Activated CD4-positive, alpha-beta T cell treated with anti-CD3 and anti-CD28 coated beads, Interleukin-2, amount 10 ng/mL, durations not matched to agents 24 days and 14 days (primary cell): ENCODE data around the gene SSTR1. TPM values are rescaled to one million over a fixed set of nuclear protein-coding genes. Genes with fewer than 3 reads are reported as not detected.

ENCODE experiments used
- DNase-seq: peaks from one replicate; pipeline ENCODE4 v3.0.0; 2022
- H3K27ac Mint-ChIP-seq: one replicate; pipeline ENCODE4 v1.8.0; 2022; ENCODE audit warnings: mild to moderate bottlenecking, mixed read lengths
- H3K27me3 Mint-ChIP-seq: one replicate; pipeline ENCODE4 v1.8.0; 2022; ENCODE audit warnings: mixed read lengths
- H3K36me3 Mint-ChIP-seq: one replicate; pipeline ENCODE4 v1.8.0; 2022; ENCODE audit warnings: low read depth, mild to moderate bottlenecking, mixed read lengths
- H3K4me1 Mint-ChIP-seq: one replicate; pipeline ENCODE4 v1.8.0; 2021; ENCODE audit warnings: mixed read lengths
- H3K4me3 Mint-ChIP-seq: one replicate; pipeline ENCODE4 v1.8.0; 2022; ENCODE audit warnings: mild to moderate bottlenecking, moderate library complexity, mixed read lengths
- H3K9me3 Mint-ChIP-seq: one replicate; pipeline ENCODE4 v1.8.0; 2021; ENCODE audit warnings: mixed read lengths
- intact Hi-C: fragments of 100-400 bp; cut with micrococcal nuclease; formaldehyde crosslinking; loops from one replicate; pipeline ENCODE4 v1.15.1; 2023
- total RNA-seq: library from RNA; stranded (reverse); gene quantifications from 2 replicates; pipeline ENCODE4 v1.2.3, GENCODE V29; 2022

The SSTR1 gene
- total RNA-seq, 1 donor from 2014 or later: not detected

DNA sequence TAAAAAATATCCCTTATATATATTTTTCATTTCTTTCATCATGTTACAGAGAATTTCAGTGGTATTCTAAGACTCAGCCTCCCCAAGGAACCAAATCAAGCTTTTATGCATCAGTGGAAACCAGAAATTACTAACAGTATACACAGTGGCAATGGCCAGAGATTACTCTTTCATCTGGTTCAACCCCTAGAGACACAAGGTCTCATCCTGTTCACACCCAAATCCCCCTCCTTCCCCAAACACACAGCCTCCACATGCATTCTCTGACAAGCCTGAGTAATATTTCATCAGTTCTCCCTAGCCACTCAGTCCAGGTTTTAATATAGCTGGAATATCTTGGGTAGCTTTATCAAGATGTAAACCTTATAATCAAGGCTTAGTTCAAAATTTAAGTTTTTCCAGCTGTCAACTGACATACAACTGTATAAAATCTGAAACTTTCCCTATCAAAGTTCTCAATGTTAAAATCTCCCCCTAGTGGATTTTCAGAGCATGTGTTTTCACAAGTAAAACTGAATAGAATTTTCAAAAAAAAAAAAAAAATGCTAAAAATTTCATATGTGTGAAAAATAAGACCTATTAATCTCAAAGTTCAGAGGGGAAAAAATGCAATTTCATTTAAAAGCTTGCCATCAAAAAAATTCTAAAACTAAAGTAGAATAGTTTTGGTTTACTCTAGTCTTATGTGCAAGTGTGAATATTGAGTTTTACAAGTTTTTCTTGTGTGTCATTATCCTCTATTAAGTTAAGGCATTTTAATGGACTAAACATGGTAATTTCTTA is 10.5 kb upstream of the SSTR1 start:
- Mint-ChIP-seq H3K36me3 (no peaks in the 10 kb centered on the region), H3K27me3 (no peaks in the 10 kb centered on the region), H3K9me3 (no peaks in the 10 kb centered on the region), H3K4me3 (no peak overlapping the region), H3K27ac (no peak overlapping the region), H3K4me1 (no peaks in the 10 kb centered on the region)
- intact Hi-C loops: loop anchor here (5.0 kb wide), 2 partner anchors 210 to 290 kb away; no protein-coding TSS in a partner anchor
- DNase-seq: no peak

DNA sequence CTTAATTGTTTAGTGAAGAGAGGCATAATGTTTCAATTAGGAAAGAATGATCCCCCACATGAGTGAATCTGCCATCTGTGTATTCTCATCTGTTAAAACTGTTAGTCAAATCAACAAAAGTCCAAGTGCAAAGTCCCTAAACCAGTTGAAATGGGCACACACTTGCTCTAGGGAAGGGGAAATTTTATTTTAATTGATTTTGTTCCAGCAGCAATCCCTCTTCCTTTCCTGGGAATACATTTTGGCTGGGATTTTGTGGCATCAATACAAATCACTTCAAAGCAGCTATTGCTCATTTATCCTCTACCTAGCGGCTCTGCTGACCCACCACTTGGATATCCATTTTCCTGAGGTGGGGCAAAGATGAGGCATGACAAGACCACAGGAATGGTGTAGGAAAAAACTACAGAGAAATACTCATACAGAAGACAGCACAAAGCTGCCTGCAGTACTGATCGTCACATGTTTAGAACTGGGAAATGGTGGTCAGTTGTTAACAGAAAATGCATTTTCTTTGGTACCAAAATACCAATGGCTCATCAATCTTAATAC is 9.8 kb upstream of the SSTR1 start:
- Mint-ChIP-seq H3K36me3 (no peaks in the 10 kb centered on the region), H3K4me3 (no peak overlapping the region), H3K27ac (no peak overlapping the region), H3K9me3 (no peaks in the 10 kb centered on the region), H3K4me1 (no peaks in the 10 kb centered on the region), H3K27me3 (no peaks in the 10 kb centered on the region)
- no peak for DNase-seq
- intact Hi-C loops: loop anchor here (5.0 kb wide), 2 partner anchors 211 to 291 kb away; no protein-coding TSS in a partner anchor

DNA sequence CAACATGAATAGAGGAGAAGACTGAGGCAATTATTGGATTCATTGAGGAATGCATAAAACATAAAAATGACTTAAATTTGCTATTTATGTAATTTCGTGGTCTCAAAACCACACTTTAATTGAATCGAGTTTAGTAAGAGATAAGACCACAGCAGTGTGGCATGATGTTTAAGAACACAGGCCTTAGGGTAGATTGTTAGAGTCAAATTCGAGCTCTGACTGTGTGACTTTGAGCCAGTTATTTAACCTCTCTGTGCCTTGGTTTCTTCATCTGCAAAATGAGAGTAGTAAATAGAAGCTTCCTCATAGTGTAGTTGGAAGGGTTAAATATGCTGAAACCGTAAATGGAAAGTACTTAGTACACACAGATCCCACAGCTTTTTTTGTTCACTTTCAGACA is 9.3 kb upstream of the SSTR1 start:
- Mint-ChIP-seq H3K27ac (no peak overlapping the region), H3K27me3 (no peaks in the 10 kb centered on the region), H3K4me1 (no peaks in the 10 kb centered on the region), H3K36me3 (no peaks in the 10 kb centered on the region), H3K9me3 (no peaks in the 10 kb centered on the region), H3K4me3 (no peak overlapping the region)
- DNase-seq: no peak
- intact Hi-C loops: loop anchor here (5.0 kb wide), 2 partner anchors 211 to 291 kb away; no protein-coding TSS in a partner anchor

DNA sequence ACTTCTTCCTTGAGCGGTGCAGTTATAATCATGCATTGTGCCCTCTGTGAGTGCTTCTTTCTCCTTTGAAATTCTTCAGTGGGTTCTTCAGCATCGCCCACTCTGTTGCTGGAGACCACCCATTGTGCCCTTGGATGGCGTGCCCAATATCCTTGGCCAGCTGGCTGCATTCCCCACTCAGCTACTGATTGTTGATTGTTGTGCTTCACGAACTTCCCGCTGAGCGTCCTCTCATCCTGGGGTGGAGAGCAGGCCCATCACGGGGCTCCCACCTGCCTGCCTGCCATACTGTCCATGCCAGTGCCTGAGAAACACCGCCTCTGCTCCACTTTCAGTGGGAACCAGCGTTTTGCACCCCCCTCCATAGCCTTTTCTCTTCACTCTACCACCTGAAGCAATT is 8.6 kb upstream of the SSTR1 start:
- H3K4me1 Mint-ChIP-seq: no peaks in the 10 kb centered on the region
- no peaks in the 10 kb centered on the region for H3K27me3 Mint-ChIP-seq
- no peak overlapping the region for H3K27ac Mint-ChIP-seq
- no peak overlapping the region for H3K4me3 Mint-ChIP-seq
- H3K36me3 Mint-ChIP-seq: no peaks in the 10 kb centered on the region
- intact Hi-C loops: loop anchor here (5.0 kb wide), 2 partner anchors 212 to 292 kb away; no protein-coding TSS in a partner anchor
- DNase-seq: no peak
- no peaks in the 10 kb centered on the region for H3K9me3 Mint-ChIP-seq

DNA sequence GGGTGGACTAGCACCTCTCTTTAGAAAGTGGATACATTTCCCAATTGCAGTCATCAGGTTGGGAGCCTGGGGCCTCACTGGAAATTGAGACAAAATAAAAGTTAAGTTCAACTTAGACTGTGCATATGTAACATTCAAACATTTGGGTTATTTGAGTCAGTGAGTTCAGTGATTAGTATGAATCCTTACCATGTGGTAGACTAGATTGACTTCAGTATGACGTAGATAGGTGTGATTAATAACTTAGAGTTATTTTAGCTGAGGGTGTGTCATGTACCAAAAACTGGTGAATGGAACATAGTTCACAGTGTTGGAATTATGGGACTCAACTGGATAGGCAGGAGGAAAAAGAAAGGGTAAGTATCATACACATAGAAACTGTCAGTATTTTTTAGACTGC is 8.0 kb upstream of the SSTR1 start:
- H3K9me3 Mint-ChIP-seq: no peaks in the 10 kb centered on the region
- H3K27ac Mint-ChIP-seq: no peak overlapping the region

DNA sequence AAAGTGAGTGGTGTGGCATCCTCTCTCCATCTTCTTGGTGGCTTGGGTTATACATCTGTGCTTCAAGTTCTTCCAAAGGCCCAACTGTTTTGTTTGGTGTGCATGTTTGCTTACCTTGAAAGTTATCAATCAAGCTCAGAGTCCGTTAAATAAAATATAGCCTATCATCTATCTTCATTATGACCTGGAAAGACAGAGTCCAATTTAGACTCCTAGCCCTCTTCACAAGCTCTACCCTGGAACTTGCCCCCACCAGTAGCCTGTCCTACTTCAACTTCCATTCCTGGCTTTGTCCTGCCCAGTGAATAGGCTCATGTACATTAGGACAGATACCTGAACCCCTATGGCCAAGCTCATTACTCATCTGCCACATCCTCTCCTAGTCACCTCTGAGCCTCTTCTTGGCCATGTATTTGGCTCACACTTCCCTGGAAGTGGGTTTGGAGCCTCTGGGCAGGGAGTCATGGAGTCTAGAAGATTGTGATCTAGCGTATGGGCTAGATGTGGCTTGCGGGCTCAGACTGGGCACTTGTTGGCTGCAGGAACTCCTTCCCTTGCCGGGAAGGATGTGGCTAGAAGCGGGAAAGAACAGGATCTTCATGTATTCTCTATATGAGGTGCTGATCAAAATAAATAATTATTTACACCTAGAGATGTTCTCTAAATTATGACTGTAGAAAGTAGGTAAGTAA is 6.4 kb upstream of the SSTR1 start:
- Mint-ChIP-seq H3K27ac (no peak overlapping the region), H3K27me3 (peaks cover 6% of the 10 kb centered on the region), H3K36me3 (no peaks in the 10 kb centered on the region), H3K9me3 (no peaks in the 10 kb centered on the region), H3K4me1 (no peaks in the 10 kb centered on the region), H3K4me3 (no peak overlapping the region)
- intact Hi-C loops: no loop called here
- DNase-seq: no peak

More for the DNA sequence above, 8.0 kb upstream of the SSTR1 start:
- H3K27me3 Mint-ChIP-seq: no peaks in the 10 kb centered on the region
- no peaks in the 10 kb centered on the region for H3K36me3 Mint-ChIP-seq
- DNase-seq: no peak
- no peaks in the 10 kb centered on the region for H3K4me1 Mint-ChIP-seq
- intact Hi-C loops: loop anchor here (5.0 kb wide), 2 partner anchors 212 to 292 kb away; no protein-coding TSS in a partner anchor
- no peak overlapping the region for H3K4me3 Mint-ChIP-seq

DNA sequence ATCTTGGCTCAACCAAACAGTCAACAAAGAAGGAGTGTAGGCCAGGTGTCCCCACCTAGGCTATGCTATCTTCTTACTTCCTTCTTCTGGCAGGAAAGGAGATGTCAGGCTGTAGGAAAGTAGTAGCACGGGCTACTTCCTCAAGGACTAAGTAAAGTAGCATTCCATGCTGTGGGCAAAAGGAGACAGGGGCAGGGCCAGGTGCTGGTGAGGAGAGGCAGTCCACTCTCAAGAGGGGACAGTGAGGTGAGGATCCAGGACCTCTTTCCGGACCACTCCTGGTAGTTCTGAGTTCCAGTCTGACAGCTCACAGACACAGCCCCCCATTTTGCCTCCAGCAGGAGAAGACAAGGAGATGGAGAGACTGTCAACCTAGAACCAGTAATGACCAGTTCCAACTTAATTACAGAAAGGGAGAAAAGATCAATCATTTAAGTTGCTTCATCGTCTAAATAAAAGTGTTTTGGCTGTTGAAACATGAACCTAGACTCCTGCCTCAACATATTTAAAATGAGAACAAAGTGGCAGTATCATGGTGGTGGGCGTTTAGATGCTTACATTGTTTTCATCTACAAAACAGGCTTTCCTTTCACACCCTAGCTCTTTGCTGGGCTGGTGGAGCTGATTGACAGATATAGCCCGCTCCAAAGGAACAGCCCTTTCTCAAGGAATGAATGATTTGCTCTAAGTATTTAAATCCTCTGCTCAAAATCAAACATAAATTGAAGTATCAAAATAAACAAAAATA is 5.1 kb upstream of the SSTR1 start:
- H3K9me3 Mint-ChIP-seq: no peaks in the 10 kb centered on the region

DNA sequence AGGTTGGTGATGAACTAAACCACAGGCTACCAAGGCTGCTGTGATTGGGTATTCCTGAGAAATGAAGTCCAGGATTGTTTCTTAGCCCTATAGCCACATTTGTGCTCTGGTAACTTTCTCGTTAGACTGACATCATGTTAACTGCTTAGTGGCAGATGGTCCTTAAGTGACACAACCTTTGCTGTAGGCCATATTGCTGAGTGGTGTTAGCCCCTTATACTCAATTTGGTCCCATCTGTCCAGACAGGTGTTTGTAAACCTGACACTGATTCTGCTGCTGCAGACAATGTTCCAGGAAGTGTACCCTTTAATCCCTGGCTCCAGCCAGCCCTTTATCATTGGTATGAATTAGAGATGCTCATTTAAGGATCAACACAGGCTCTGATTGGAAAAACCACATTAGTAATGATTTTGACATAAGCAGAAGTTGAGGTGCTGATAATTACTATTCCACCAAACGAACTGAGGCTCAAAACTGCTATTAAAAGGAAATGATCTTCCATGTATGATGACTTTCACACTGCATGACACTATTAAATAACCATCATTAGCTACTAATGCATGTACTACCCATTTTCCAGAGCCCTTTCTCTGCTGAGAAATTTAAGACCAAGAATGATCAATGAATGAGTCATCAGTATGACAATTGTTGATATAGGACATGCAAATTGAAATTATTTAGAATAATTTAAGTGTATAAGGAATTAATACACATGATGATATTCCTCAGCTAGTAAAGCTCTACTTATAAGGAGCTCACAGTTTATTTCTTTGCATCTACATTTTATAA is 3.6 kb upstream of the SSTR1 start:
- no peaks in the 10 kb centered on the region for H3K4me1 Mint-ChIP-seq
- DNase-seq: no peak
- H3K9me3 Mint-ChIP-seq: no peaks in the 10 kb centered on the region
- intact Hi-C loops: loop anchor here (2.0 kb wide), 1 partner anchor 69 kb away; no protein-coding TSS in a partner anchor
- no peak overlapping the region for H3K4me3 Mint-ChIP-seq
- peaks cover 30% of the 10 kb centered on the region for H3K27me3 Mint-ChIP-seq
- H3K36me3 Mint-ChIP-seq: no peaks in the 10 kb centered on the region
- no peak overlapping the region for H3K27ac Mint-ChIP-seq

More for the DNA sequence above, 5.1 kb upstream of the SSTR1 start:
- DNase-seq: no peak
- intact Hi-C loops: loop anchor here (2.0 kb wide), 1 partner anchor 68 kb away; no protein-coding TSS in a partner anchor
- Mint-ChIP-seq H3K27ac (no peak overlapping the region), H3K36me3 (no peaks in the 10 kb centered on the region), H3K4me3 (no peak overlapping the region), H3K4me1 (no peaks in the 10 kb centered on the region), H3K27me3 (peaks cover 18% of the 10 kb centered on the region)

DNA sequence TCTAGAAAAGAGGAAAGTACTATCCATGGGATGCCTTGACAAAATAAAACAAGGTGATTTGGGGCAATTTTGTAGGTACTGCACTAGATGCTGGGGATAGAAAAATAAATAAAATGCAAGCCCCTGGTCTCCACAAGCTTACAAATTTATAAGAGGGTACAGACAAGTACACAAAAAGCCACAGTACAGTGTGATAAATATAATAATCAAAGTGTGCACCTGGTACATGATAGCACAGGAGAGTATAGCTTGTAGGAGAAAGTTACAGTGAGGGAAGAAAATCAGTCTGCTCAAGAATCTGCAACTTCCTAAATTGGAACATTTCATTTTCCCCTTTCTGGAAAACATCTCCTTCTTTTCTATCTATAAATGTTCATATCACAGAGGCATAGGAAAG is 3.0 kb upstream of the SSTR1 start:
- Mint-ChIP-seq H3K9me3 (peaks cover 3% of the 10 kb centered on the region), H3K4me3 (no peak overlapping the region), H3K4me1 (no peaks in the 10 kb centered on the region), H3K27ac (no peak overlapping the region), H3K27me3 (peaks cover 33% of the 10 kb centered on the region), H3K36me3 (peaks cover 2% of the 10 kb centered on the region)
- intact Hi-C loops: no loop called here
- DNase-seq: no peak

DNA sequence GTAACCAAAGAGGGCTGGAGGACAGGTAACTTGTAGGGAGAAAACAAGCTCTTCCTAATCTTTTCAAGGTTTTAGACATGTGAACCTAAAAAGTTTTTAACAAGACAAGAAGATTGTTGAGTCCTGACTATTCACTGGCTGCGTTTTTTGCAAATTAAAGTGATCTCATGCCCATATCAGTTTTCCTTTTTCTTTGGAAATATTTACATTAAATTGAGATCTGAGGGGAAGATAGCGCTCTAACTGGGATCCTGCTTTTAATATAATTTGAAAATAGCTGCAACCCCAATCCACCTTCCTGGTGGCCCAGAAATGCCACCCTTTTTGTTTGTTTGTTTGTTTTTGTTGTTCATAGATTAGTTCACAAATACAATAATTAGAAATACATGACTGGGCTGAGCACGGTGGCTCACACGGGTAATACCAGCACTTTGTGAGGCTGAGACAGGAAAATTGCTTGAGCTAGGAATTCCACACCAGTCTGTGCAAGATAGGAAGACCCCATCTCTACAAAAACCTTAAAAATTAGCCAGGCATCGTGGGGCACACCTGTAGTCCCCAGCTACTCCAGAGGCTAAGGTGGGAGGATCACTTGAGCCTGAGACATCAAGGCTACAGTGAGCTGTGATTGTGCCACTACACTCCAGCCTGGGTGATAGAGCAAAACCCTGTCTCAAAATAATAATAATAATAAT is 2.4 kb upstream of the SSTR1 start:
- H3K4me1 Mint-ChIP-seq: no peaks in the 10 kb centered on the region
- H3K36me3 Mint-ChIP-seq: peaks cover 2% of the 10 kb centered on the region
- H3K27ac Mint-ChIP-seq: no peak overlapping the region
- H3K9me3 Mint-ChIP-seq: peaks cover 3% of the 10 kb centered on the region
- H3K4me3 Mint-ChIP-seq: no peak overlapping the region
- intact Hi-C loops: no loop called here
- peaks cover 39% of the 10 kb centered on the region for H3K27me3 Mint-ChIP-seq
- DNase-seq: no peak

DNA sequence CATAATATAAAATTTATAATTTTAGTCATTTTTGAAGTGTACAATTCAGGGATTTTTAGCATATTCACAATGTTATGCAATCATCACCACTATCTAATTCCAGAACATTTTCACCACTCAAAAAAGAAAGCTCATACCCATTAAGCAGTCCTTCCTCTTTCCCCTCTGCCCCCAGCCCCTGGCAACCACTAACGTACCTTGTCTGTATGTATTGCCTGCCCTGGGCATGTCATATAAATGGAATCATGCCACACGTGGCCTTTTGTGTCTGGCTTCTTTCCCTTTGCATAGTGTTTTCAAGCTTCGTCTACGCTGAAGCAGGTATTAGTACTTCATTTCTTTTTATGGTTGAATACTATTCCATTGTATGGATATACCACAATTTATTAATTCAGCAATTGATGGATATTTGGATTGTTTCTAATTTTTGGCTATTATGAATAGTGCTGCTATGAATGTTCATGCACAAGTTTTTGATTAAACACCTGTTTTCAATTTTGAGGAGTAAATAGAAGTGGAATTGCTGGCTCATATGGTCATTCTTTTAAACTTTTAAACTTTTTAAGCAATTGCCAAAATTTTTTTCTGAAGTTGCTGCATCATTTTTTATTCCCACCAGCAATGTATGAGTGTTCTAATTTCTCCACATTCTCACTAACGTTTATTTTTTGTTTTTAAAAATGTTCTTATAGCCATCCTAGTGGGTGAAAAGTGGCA is 1.6 kb upstream of the SSTR1 start:
- H3K27ac Mint-ChIP-seq: no peak overlapping the region
- intact Hi-C loops: no loop called here
- H3K27me3 Mint-ChIP-seq: peaks cover 47% of the 10 kb centered on the region
- DNase-seq: no peak
- H3K9me3 Mint-ChIP-seq: peaks cover 3% of the 10 kb centered on the region
- no peak overlapping the region for H3K4me3 Mint-ChIP-seq
- H3K4me1 Mint-ChIP-seq: peaks cover 3% of the 10 kb centered on the region
- H3K36me3 Mint-ChIP-seq: peaks cover 2% of the 10 kb centered on the region

DNA sequence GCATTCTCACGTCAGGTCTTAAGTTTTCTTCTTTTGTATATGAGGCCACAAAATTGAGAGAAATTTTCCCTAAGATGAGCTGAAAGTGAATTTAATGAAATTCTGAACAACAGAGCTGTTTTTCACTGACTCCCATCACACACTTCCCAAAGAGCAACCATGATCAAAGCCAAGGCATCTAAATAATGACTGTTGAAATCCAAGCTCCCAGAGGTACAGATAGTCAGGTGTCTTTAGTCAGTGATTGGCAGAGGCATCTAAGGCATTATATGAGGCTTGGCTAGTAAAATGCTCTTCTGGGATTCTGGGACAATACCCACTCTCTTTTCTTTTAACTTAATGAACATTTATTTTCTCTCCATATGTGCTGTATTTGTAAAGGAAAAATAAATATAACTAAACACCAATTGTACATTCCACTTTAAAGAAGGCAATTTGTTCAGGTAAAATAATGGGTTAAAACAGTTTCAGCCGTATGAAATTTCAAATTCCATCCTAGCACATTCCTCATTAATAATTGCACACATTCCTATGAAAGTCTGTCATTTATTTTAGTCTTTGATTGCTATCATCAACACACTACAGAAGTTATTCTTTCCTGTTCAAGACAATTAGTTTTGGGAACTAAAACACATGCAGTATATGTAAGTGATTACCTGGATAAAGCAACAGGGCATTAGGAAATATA is 871 bp upstream of the SSTR1 start:
- H3K27ac Mint-ChIP-seq: no peak overlapping the region
- H3K4me1 Mint-ChIP-seq: peaks cover 3% of the 10 kb centered on the region
- intact Hi-C loops: no loop called here
- no peak overlapping the region for H3K4me3 Mint-ChIP-seq
- DNase-seq: no peak
- peaks cover 2% of the 10 kb centered on the region for H3K36me3 Mint-ChIP-seq
- peaks cover 3% of the 10 kb centered on the region for H3K9me3 Mint-ChIP-seq
- peaks cover 52% of the 10 kb centered on the region for H3K27me3 Mint-ChIP-seq
